ENCODE data around the gene PACSIN2.
"Not testable (repeated sequence)": the region's sequence is repeated elsewhere in the genome, so short reads cannot be mapped to it uniquely, and the experiment has no call there.

PACSIN2 gene

GRCh38 chr22:42919199-42919598 is 95.8 kb downstream of the PACSIN2 start:
- H3K4me1 ChIP-seq (ENCODE audit: control insufficient read depth, insufficient read depth, low read length): no peaks in the 10 kb centered on the region
- no peak overlapping the region for H3K27ac ChIP-seq (ENCODE audit: insufficient read depth, low read depth, low read length, poor library complexity, severe bottlenecking)
- H3K27me3 ChIP-seq (ENCODE audit: control insufficient read depth, insufficient read depth, low read length, poor library complexity, severe bottlenecking): no peaks in the 10 kb centered on the region
- no peak overlapping the region for H3K4me3 ChIP-seq (ENCODE audit: insufficient read depth, low read depth, low read length)
- H3K9me3 ChIP-seq (ENCODE audit: control insufficient read depth, low read length): no peaks in the 10 kb centered on the region
- 87 to 88% methylated on average over 6 of the region's 6 CpGs for WGBS, 2 experiments
- H3K36me3 ChIP-seq (ENCODE audit: control insufficient read depth, insufficient read depth, low read length): no peaks in the 10 kb centered on the region

GRCh38 chr22:42918500-42918899 is 96.4 kb downstream of the PACSIN2 start:
- Histone ChIP-seq H3K36me3 (ENCODE audit: control insufficient read depth, insufficient read depth, low read length) (no peaks in the 10 kb centered on the region), H3K27ac (ENCODE audit: insufficient read depth, low read depth, low read length, poor library complexity, severe bottlenecking) (no peak overlapping the region), H3K4me3 (ENCODE audit: insufficient read depth, low read depth, low read length) (no peak overlapping the region), H3K9me3 (ENCODE audit: control insufficient read depth, low read length) (no peaks in the 10 kb centered on the region), H3K27me3 (ENCODE audit: control insufficient read depth, insufficient read depth, low read length, poor library complexity, severe bottlenecking) (no peaks in the 10 kb centered on the region), H3K4me1 (ENCODE audit: control insufficient read depth, insufficient read depth, low read length) (no peaks in the 10 kb centered on the region)
- WGBS, 2 experiments: 93 to 98% methylated on average over 4 of the region's 4 CpGs

GRCh38 chr22:42917358-42917757 is 97.6 kb downstream of the PACSIN2 start:
- H3K9me3 ChIP-seq (ENCODE audit: control insufficient read depth, low read length); H3K4me3 ChIP-seq (ENCODE audit: insufficient read depth, low read depth, low read length); H3K36me3 ChIP-seq (ENCODE audit: control insufficient read depth, insufficient read depth, low read length); H3K27ac ChIP-seq (ENCODE audit: insufficient read depth, low read depth, low read length, poor library complexity, severe bottlenecking); H3K4me1 ChIP-seq (ENCODE audit: control insufficient read depth, insufficient read depth, low read length); H3K27me3 ChIP-seq (ENCODE audit: control insufficient read depth, insufficient read depth, low read length, poor library complexity, severe bottlenecking): not testable (repeated sequence)
- 95 to 96% methylated on average over 6 of the region's 6 CpGs for WGBS, 2 experiments

- Histone ChIP-seq H3K27ac (ENCODE audit: insufficient read depth, low read depth, low read length, poor library complexity, severe bottlenecking) (no peak overlapping the region), H3K9me3 (ENCODE audit: control insufficient read depth, low read length) (no peaks in the 10 kb centered on the region), H3K4me1 (ENCODE audit: control insufficient read depth, insufficient read depth, low read length) (no peaks in the 10 kb centered on the region), H3K27me3 (ENCODE audit: control insufficient read depth, insufficient read depth, low read length, poor library complexity, severe bottlenecking) (no peaks in the 10 kb centered on the region), H3K36me3 (ENCODE audit: control insufficient read depth, insufficient read depth, low read length) (no peaks in the 10 kb centered on the region), H3K4me3 (ENCODE audit: insufficient read depth, low read depth, low read length) (no peak overlapping the region)
- WGBS, 2 experiments: 59 to 62% methylated on average over 17 of the region's 17 CpGs
These were observed 98.8 kb downstream of the PACSIN2 start for GRCh38 chr22:42915980-42916765.

GRCh38 chr22:42914511-42915076 is 100.4 kb downstream of the PACSIN2 start:
- Histone ChIP-seq H3K4me1 (ENCODE audit: control insufficient read depth, insufficient read depth, low read length) (no peaks in the 10 kb centered on the region), H3K27me3 (ENCODE audit: control insufficient read depth, insufficient read depth, low read length, poor library complexity, severe bottlenecking) (no peaks in the 10 kb centered on the region), H3K9me3 (ENCODE audit: control insufficient read depth, low read length) (no peaks in the 10 kb centered on the region), H3K27ac (ENCODE audit: insufficient read depth, low read depth, low read length, poor library complexity, severe bottlenecking) (no peak overlapping the region), H3K4me3 (ENCODE audit: insufficient read depth, low read depth, low read length) (no peak overlapping the region), H3K36me3 (ENCODE audit: control insufficient read depth, insufficient read depth, low read length) (no peaks in the 10 kb centered on the region)
- 91 to 94% methylated on average over 6 of the region's 6 CpGs for WGBS, 2 experiments

- no peaks in the 10 kb centered on the region for H3K36me3 ChIP-seq (ENCODE audit: control insufficient read depth, insufficient read depth, low read length)
- H3K4me1 ChIP-seq (ENCODE audit: control insufficient read depth, insufficient read depth, low read length): no peaks in the 10 kb centered on the region
- no peaks in the 10 kb centered on the region for H3K27me3 ChIP-seq (ENCODE audit: control insufficient read depth, insufficient read depth, low read length, poor library complexity, severe bottlenecking)
- no peaks in the 10 kb centered on the region for H3K9me3 ChIP-seq (ENCODE audit: control insufficient read depth, low read length)
- no peak overlapping the region for H3K27ac ChIP-seq (ENCODE audit: insufficient read depth, low read depth, low read length, poor library complexity, severe bottlenecking)
- 92 to 94% methylated on average over 8 of the region's 8 CpGs for WGBS, 2 experiments
- H3K4me3 ChIP-seq (ENCODE audit: insufficient read depth, low read depth, low read length): no peak overlapping the region
These were observed 101.0 kb downstream of the PACSIN2 start for GRCh38 chr22:42913874-42914510.

GRCh38 chr22:42912059-42912458 is 102.9 kb downstream of the PACSIN2 start:
- Histone ChIP-seq H3K27me3 (ENCODE audit: control insufficient read depth, insufficient read depth, low read length, poor library complexity, severe bottlenecking) (no peaks in the 10 kb centered on the region), H3K27ac (ENCODE audit: insufficient read depth, low read depth, low read length, poor library complexity, severe bottlenecking) (no peak overlapping the region), H3K36me3 (ENCODE audit: control insufficient read depth, insufficient read depth, low read length) (no peaks in the 10 kb centered on the region), H3K4me3 (ENCODE audit: insufficient read depth, low read depth, low read length) (no peak overlapping the region), H3K4me1 (ENCODE audit: control insufficient read depth, insufficient read depth, low read length) (no peaks in the 10 kb centered on the region), H3K9me3 (ENCODE audit: control insufficient read depth, low read length) (no peaks in the 10 kb centered on the region)
- WGBS, 2 experiments: 95 to 98% methylated on average over 6 of the region's 6 CpGs

GRCh38 chr22:42910221-42910942 is 104.6 kb downstream of the PACSIN2 start:
- H3K27ac ChIP-seq (ENCODE audit: insufficient read depth, low read depth, low read length, poor library complexity, severe bottlenecking): no peak overlapping the region
- WGBS, 2 experiments: 85 to 91% methylated on average over 10 of the region's 10 CpGs
- no peaks in the 10 kb centered on the region for H3K36me3 ChIP-seq (ENCODE audit: control insufficient read depth, insufficient read depth, low read length)
- no peaks in the 10 kb centered on the region for H3K9me3 ChIP-seq (ENCODE audit: control insufficient read depth, low read length)
- no peak overlapping the region for H3K4me3 ChIP-seq (ENCODE audit: insufficient read depth, low read depth, low read length)
- H3K4me1 ChIP-seq (ENCODE audit: control insufficient read depth, insufficient read depth, low read length): peaks cover 8% of the 10 kb centered on the region
- H3K27me3 ChIP-seq (ENCODE audit: control insufficient read depth, insufficient read depth, low read length, poor library complexity, severe bottlenecking): no peaks in the 10 kb centered on the region

GRCh38 chr22:42909363-42910058 is 105.4 kb downstream of the PACSIN2 start:
- no peak overlapping the region for H3K27ac ChIP-seq (ENCODE audit: insufficient read depth, low read depth, low read length, poor library complexity, severe bottlenecking)
- WGBS, 2 experiments: 91 to 96% methylated on average over 14 of the region's 14 CpGs
- no peaks in the 10 kb centered on the region for H3K9me3 ChIP-seq (ENCODE audit: control insufficient read depth, low read length)
- H3K27me3 ChIP-seq (ENCODE audit: control insufficient read depth, insufficient read depth, low read length, poor library complexity, severe bottlenecking): no peaks in the 10 kb centered on the region
- H3K36me3 ChIP-seq (ENCODE audit: control insufficient read depth, insufficient read depth, low read length): no peaks in the 10 kb centered on the region
- peaks cover 16% of the 10 kb centered on the region for H3K4me1 ChIP-seq (ENCODE audit: control insufficient read depth, insufficient read depth, low read length)
- no peak overlapping the region for H3K4me3 ChIP-seq (ENCODE audit: insufficient read depth, low read depth, low read length)

All from ectodermal cell (in vitro differentiated cells).